HG03025 (cell line): Measurements from ENCODE around the gene VPS13D.

Source experiments
- ATAC-seq: cut with Tn5 transposase; IDR thresholded peaks from one replicate; pipeline ENCODE4 v1.9.1; 2021; ENCODE audit warnings: mild to moderate bottlenecking, moderate library complexity; ENCODE audit not compliant: unreplicated experiment, low FRiP score

VPS13D gene

DNA sequence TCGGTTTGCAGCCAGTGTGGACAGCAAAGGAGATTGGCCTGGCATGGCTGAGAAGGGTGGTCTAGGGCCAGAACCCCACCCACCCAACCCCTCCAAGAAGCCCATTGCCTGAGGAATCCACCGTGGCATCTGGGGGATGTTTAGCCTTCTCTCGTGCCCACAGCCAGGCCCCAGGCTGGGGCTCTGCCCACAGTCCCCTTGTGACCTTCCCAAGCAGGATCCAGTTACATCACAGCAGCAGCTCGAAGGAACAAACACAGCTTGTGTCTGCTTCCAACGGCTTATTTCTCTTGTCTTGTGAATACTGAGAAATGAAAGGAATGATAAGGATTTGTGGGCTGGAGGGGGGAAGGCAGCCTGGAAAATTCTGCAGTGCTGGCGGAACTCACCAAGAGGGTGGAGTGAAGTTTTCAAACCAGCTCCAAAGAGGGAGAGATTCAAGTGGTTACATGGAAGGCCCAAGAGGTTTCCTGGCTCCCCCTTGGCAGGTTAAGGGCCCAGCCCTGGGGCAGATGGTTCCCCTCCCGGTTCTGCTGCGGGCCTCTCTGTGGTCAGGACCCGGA is 326.6 kb downstream of the VPS13D start:
- ATAC-seq, result no peak

DNA sequence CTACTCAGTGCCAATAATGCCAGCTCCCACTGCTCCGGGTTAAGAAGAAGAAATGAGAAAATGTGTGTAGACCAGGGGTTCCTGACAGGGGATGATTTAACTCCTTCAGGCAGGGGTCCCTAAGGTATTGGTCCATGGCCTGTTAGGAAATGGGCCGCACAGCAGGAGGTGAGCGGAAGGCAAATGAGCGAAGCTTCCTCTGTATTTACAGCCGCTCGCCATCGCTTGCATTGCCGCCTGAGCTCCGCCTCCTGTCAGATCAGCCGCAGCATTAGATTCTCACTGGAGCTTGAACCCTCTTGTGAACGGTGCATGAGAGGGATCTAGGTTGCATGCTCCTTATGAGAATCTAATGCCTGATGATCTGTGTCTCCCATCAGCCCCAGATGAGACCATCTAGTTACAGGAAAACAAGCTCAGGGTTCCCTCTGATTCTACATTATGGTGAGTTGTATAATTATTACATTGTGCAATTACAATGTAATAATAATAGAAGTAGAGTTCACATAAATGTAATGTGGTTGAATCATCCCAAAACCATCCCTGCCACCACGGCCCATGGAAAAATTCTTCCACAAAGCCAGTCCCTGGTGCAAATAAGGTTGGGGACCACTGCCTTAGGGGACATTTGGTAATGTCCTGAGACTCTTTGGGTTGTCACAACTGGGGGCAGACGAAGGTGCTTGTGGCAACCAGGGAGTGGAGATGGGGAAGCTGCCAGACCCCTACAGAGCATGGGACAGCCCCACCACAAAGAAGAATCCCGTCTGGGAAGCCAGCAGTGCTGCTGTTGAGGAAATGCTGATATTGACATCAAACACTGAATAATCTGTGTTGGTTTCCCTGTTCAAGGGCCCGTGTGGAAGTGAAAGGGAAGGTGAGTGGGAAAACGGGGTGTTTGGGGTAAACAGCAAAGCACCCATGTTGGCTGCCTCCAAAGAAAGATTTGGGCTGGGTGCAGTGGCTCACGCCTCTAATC is 327.4 kb downstream of the VPS13D start:
- ATAC-seq, result no peak

DNA sequence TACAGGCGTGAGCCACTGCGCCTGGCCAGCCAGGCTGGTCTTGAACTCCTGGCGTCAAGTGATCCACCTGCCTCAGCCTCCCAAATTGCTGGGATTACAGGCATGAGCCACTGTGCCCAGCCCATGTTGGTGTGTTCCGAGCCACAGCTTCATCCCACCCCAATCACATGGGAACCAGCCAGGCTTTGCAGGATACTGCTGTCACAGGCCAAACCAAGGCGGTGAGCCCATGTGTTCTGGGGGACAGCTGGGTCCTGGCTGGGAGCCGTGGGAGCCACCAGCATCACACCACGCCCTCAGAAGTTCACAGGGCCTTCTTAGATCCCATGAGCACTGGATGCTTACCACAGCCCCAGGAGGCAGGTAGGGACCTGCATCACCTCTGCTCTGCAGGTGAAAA is 331.3 kb downstream of the VPS13D start:
- no peak for ATAC-seq
